Tibial nerve (tissue), 4 donors: ENCODE results near the gene DEPDC1B. TPM values are rescaled to one million over a fixed set of nuclear protein-coding genes. Genes with fewer than 3 reads are reported as not detected.
"Not testable (repeated sequence)": the region's sequence is repeated elsewhere in the genome, so short reads cannot be mapped to it uniquely, and the experiment has no call there.

ENCODE experiments used
- DNase-seq, 2 donors: peaks; one replicate each; pipeline ENCODE4 v3.0.0-alpha.2; 2019; ENCODE audit warnings: low spot score in 2 of 2
- H3K27ac ChIP-seq, 4 donors: fragments of 200-600 bp; sonication (generic) in 3 of 4; one replicate each; pipeline ENCODE4 v1.5.1; 2017 to 2019; ENCODE audit warnings: mild to moderate bottlenecking in 1 of 4
- H3K27me3 ChIP-seq, 2 donors: fragments of 200-600 bp; sonication (generic) in 1 of 2; one replicate each; pipeline versions ENCODE4 v1.5.1 to v1.6.0; 2017 to 2019
- H3K36me3 ChIP-seq, 3 donors: fragments of 200-600 bp; sonication (generic); one replicate each; pipeline ENCODE4 v1.5.1; 2018 to 2019
- H3K4me1 ChIP-seq, 4 donors: fragments of 200-600 bp; sonication (generic) in 3 of 4; one replicate each; pipeline ENCODE4 v1.5.1; 2017 to 2019
- H3K4me3 ChIP-seq, 4 donors: fragments of 200-600 bp; sonication (generic) in 3 of 4; one replicate each; pipeline ENCODE4 v1.5.1; 2017 to 2019; ENCODE audit warnings: mild to moderate bottlenecking in 1 of 4, moderate library complexity in 1 of 4
- H3K9me3 ChIP-seq, 4 donors: fragments of 200-600 bp; sonication (generic) in 3 of 4; one replicate each; pipeline ENCODE4 v1.5.1; 2017 to 2019
- EP300 ChIP-seq, 2 donors: sonication (generic); formaldehyde crosslinking; IDR thresholded peaks; one replicate each; pipeline ENCODE4 v1.6.1; 2017; ENCODE audit warnings: antibody characterized with exemption in 2 of 2, mild to moderate bottlenecking in 1 of 2
- POLR2A ChIP-seq, 2 donors: fragments of 450-650 bp; IDR thresholded peaks; one replicate each; pipeline ENCODE4 v1.6.1; 2017; ENCODE audit warnings: antibody characterized with exemption in 2 of 2, mild to moderate bottlenecking in 2 of 2, moderate library complexity in 2 of 2
- WGBS, 2 donors: methylation state at CpG; one replicate each; pipeline ENCODE4 v1.1.5; 2018; 5-methylcytosine and 5-hydroxymethylcytosine counted together
- total RNA-seq, 4 donors: library from RNA; depleted of rRNA; stranded (reverse); fragments of >200 nt; gene quantifications; one replicate each; pipeline ENCODE4 v1.1.0, GENCODE V29; 2016
- TF ChIP-seq, protein P1 (sequence below), 5 experiments: fragments of 200-600 bp in 3 of 5; fragments of 450-650 bp in 2 of 5; sonication (generic) in 3 of 5; IDR thresholded peaks; one replicate each; pipeline ENCODE4 v1.5.1; 2016 to 2019; ENCODE audit warnings: antibody characterized with exemption in 5 of 5, mild to moderate bottlenecking in 3 of 5, moderate library complexity in 2 of 5

Gene DEPDC1B
- total RNA-seq, 4 donors from 2014 or later: 2.2 to 5.7 (median 4.4) TPM

DNA sequence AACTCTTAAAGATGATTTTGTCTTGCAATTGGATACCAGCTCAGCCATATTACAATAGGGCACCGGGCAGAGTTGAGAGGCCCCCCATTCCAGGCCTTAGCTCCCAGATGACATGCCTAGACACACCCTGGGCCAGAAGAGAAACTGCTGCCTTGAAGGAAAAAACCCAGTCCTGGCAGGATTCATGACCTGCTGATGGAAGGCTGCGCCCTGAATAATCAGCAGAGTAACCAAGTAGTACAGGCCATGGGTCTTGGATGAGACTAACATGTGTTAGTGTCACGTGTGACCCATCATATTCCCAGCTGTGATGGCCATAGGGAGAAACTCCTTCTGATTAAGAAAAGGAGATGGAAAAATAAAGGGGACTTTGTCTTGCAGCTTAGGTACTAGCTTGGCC is 39.0 kb upstream of the DEPDC1B start:
- Histone ChIP-seq H3K9me3 (peaks cover 0 to 28% (median 0%) of the 10 kb centered on the region in 4 donors), H3K4me3 (no peak overlapping the region), H3K27me3 (no peaks in the 10 kb centered on the region), H3K27ac (no peak overlapping the region), H3K4me1 (no peaks in the 10 kb centered on the region), H3K36me3 (no peaks in the 10 kb centered on the region)
- TF ChIP-seq POLR2A (IDR thresholded peaks at IDR 0.05) (no peak), EP300 (IDR thresholded peaks at IDR 0.05) (no peak)
- TF ChIP-seq, protein P1, sequence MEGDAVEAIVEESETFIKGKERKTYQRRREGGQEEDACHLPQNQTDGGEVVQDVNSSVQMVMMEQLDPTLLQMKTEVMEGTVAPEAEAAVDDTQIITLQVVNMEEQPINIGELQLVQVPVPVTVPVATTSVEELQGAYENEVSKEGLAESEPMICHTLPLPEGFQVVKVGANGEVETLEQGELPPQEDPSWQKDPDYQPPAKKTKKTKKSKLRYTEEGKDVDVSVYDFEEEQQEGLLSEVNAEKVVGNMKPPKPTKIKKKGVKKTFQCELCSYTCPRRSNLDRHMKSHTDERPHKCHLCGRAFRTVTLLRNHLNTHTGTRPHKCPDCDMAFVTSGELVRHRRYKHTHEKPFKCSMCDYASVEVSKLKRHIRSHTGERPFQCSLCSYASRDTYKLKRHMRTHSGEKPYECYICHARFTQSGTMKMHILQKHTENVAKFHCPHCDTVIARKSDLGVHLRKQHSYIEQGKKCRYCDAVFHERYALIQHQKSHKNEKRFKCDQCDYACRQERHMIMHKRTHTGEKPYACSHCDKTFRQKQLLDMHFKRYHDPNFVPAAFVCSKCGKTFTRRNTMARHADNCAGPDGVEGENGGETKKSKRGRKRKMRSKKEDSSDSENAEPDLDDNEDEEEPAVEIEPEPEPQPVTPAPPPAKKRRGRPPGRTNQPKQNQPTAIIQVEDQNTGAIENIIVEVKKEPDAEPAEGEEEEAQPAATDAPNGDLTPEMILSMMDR (IDR thresholded peaks at IDR 0.05): no peak
- 56 to 80% methylated on average over 2 to 3 of the region's 3 CpGs for WGBS, 2 donors
- DNase-seq: no peak

DNA sequence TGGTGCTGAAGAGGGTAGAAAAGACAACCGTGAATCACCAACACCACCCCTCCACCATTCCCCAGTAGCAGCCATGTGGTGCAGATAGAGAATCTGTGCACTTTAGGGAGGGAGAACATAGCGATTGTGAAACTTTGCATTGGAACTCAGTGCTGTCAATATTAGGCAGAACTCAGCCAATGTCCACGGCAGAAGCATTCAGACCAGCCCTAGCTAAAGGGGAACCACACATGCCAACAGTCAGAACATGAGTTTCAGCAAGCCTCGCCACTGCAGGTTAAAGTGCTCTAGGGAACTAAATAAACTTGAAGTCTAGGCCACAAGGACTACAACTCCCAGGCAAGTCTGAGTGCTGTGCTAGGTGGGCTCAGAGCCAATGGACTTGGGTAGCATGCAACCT is 38.5 kb upstream of the DEPDC1B start:
- TF ChIP-seq EP300 (IDR thresholded peaks at IDR 0.05): no peak
- TF ChIP-seq POLR2A (IDR thresholded peaks at IDR 0.05): no peak
- TF ChIP-seq, protein P1 (IDR thresholded peaks at IDR 0.05): no peak
- H3K4me3 ChIP-seq: no peak overlapping the region
- no peak for DNase-seq
- H3K9me3 ChIP-seq: peaks cover 0 to 28% (median 0%) of the 10 kb centered on the region in 4 donors
- no peaks in the 10 kb centered on the region for H3K4me1 ChIP-seq
- no peaks in the 10 kb centered on the region for H3K36me3 ChIP-seq
- H3K27me3 ChIP-seq: no peaks in the 10 kb centered on the region
- H3K27ac ChIP-seq: no peak overlapping the region
- WGBS, 2 donors: 68 to 80% methylated on average over 4 of the region's 4 CpGs

DNA sequence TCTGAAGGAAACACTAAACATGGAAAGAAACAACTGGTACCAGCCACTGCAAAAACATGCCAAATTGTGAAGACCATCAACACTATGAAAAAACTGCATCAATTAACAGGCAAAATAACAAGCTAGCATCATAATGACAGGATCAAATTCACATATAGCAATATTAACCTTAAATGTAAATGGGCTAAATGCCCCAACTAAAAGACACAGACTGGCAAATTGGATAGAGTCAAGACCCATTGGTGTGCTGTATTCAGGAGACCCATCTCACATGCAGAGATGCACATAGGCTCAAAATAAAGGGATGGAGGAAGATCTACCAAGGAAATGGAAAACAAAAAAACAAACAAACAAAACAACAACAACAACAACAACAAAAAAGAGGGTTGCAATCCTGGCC is 30.9 kb upstream of the DEPDC1B start:
- not testable (repeated sequence) for H3K27ac ChIP-seq, H3K36me3 ChIP-seq, H3K27me3 ChIP-seq, H3K9me3 ChIP-seq, H3K4me1 ChIP-seq, H3K4me3 ChIP-seq, DNase-seq

DNA sequence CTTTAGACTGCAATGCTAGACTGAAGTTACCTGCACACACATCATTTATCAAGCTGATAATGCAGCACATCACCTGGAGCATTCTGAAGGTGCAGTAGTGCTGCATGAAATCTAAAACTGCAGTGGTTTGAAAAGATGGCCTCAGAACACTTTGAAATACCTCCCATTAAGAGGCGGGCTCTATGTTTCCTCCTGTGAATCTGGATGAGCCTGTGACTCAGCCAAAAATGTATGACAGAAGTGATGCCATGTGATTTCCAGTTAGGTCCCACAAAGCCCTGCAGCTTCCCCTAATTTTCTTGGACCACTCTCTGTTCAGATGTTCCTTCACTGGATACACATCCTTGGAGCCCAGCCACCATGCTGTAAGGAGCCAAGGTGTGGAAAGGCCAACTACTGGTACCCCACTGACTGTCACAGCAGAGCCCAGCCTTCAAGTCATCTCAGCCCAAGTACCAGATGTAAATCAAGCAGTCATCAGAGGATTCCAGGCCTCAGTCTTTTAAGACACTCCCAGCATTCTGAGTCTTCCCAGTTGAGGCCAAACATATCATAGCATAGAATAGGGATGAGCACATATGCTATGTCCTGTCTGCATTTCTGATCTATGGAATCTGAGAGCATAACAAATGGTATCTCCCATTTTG is 27.2 kb upstream of the DEPDC1B start:
- no peak overlapping the region for H3K4me3 ChIP-seq
- no peak for DNase-seq
- H3K36me3 ChIP-seq: no peaks in the 10 kb centered on the region
- H3K9me3 ChIP-seq: no peaks in the 10 kb centered on the region
- no peaks in the 10 kb centered on the region for H3K27me3 ChIP-seq
- no peak overlapping the region for H3K27ac ChIP-seq
- H3K4me1 ChIP-seq: no peaks in the 10 kb centered on the region
- TF ChIP-seq, protein P1 (IDR thresholded peaks at IDR 0.05): no peak
- no peak for TF ChIP-seq POLR2A (IDR thresholded peaks at IDR 0.05)
- no peak for TF ChIP-seq EP300 (IDR thresholded peaks at IDR 0.05)
- 79 to 95% methylated on average over 1 of the region's 1 CpG for WGBS, 2 donors

DNA sequence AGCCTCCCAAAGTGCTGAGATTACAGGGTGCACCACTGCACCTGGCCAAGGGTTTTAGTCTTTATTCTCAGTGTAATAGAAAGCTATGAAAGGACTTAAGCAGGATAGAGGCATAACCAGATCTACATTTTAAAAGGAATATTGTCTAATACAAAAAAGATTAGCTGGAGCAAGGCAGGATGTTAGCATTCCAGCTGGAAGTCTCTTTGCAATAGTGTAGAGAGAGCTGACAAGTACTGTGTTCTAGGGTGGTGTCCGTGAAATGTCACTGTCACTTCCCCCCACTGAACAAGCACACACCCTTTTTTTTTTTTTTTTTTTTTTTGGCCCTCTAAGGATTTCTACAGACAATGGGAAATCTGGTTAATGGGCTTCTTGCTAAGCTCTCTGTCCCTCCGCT is 24.2 kb upstream of the DEPDC1B start:
- Histone ChIP-seq H3K9me3 (no peaks in the 10 kb centered on the region), H3K27ac (no peak overlapping the region), H3K4me1 (no peaks in the 10 kb centered on the region), H3K27me3 (no peaks in the 10 kb centered on the region), H3K4me3 (no peak overlapping the region), H3K36me3 (no peaks in the 10 kb centered on the region)
- WGBS, 2 donors: 70 to 73% methylated on average over 2 of the region's 2 CpGs
- DNase-seq: no peak
- TF ChIP-seq POLR2A (IDR thresholded peaks at IDR 0.05): no peak
- TF ChIP-seq, protein P1 (IDR thresholded peaks at IDR 0.05): no peak

DNA sequence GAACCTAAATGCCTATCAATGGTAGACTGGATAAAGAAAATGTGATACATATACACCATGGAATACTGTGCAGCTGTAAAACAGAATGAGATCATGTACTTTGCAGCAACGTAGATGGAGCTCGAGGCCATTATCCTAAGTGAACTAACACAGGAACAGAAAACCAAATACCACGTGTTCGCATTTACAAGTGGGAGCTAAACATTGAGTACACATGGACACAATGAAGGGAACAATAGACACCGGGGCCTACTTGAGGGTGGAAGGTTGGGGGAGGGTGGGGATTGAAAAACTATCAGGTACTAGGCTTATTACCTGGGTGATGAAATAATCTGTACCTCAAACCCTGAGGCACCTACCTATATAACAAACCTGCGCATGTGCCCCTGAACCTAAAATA is 22.4 kb upstream of the DEPDC1B start:
- DNase-seq: no peak
- Histone ChIP-seq H3K36me3 (no peaks in the 10 kb centered on the region), H3K4me1 (no peaks in the 10 kb centered on the region), H3K27ac (no peak overlapping the region), H3K27me3 (no peaks in the 10 kb centered on the region), H3K4me3 (no peak overlapping the region), H3K9me3 (no peaks in the 10 kb centered on the region)
- TF ChIP-seq, protein P1 (IDR thresholded peaks at IDR 0.05): no peak
- TF ChIP-seq POLR2A (IDR thresholded peaks at IDR 0.05) (no peak), EP300 (IDR thresholded peaks at IDR 0.05) (no peak)
- WGBS, 2 donors: 71% methylated on average over 6 of the region's 6 CpGs
